Vagina (tissue), 2 donors: ENCODE measurements around the gene ADI1. TPM values are rescaled to one million over a fixed set of nuclear protein-coding genes. Genes with fewer than 3 reads are reported as not detected.

Experiments used
- DNase-seq, 2 donors: peaks; one replicate each; pipeline ENCODE4 v3.0.0-alpha.2; 2017; ENCODE audit errors: extremely low spot score in 2 of 2
- H3K27ac ChIP-seq: fragments of 200-600 bp; sonication (generic); one replicate; pipeline ENCODE4 v1.5.1; 2019
- H3K27me3 ChIP-seq: fragments of 200-600 bp; sonication (generic); one replicate; pipeline ENCODE4 v1.5.1; 2019
- H3K36me3 ChIP-seq, 2 donors: fragments of 200-600 bp; sonication (generic); one replicate each; pipeline ENCODE4 v1.5.1; 2017 to 2019
- H3K4me1 ChIP-seq: fragments of 200-600 bp; sonication (generic); one replicate; pipeline ENCODE4 v1.5.1; 2019
- H3K4me3 ChIP-seq, 2 donors: fragments of 200-600 bp; sonication (generic); 1 replicate in 1 of 2; 2 replicates in 1 of 2; pipeline ENCODE4 v1.5.1; 2016 to 2019
- H3K9me3 ChIP-seq: fragments of 200-600 bp; sonication (generic); one replicate; pipeline ENCODE4 v1.5.1; 2019
- POLR2A ChIP-seq, 2 donors: fragments of 450-650 bp; IDR thresholded peaks; one replicate each; pipeline ENCODE4 v1.6.1; 2017; ENCODE audit warnings: antibody characterized with exemption in 2 of 2, mild to moderate bottlenecking in 2 of 2, moderate library complexity in 2 of 2
- POLR2AphosphoS5 ChIP-seq, 2 donors: sonication (generic); formaldehyde crosslinking; IDR thresholded peaks; one replicate each; pipeline ENCODE4 v1.9.0; 2017; ENCODE audit warnings: antibody characterized with exemption in 2 of 2, mild to moderate bottlenecking in 2 of 2, low read depth in 1 of 2; ENCODE audit not compliant: insufficient read depth in 1 of 2
- intact Hi-C: fragments of 100-400 bp; cut with DNase I; formaldehyde crosslinking; loops from one replicate; pipeline ENCODE4 v1.15.1; 2023
- total RNA-seq: library from RNA; depleted of rRNA; stranded (reverse); fragments of >200 nt; gene quantifications from one replicate; pipeline ENCODE4 v1.2.3, GENCODE V29; 2016
- TF ChIP-seq, protein P1 (sequence below), 3 experiments: fragments of 450-650 bp in 2 of 3; fragments of 200-600 bp in 1 of 3; sonication (generic) in 1 of 3; IDR thresholded peaks; one replicate each; pipeline ENCODE4 v1.5.1; 2017 to 2019; ENCODE audit warnings: antibody characterized with exemption in 3 of 3, mild to moderate bottlenecking in 2 of 3, moderate library complexity in 2 of 3

Gene ADI1
- total RNA-seq, 1 donor from 2014 or later, result 26.3 TPM

DNA sequence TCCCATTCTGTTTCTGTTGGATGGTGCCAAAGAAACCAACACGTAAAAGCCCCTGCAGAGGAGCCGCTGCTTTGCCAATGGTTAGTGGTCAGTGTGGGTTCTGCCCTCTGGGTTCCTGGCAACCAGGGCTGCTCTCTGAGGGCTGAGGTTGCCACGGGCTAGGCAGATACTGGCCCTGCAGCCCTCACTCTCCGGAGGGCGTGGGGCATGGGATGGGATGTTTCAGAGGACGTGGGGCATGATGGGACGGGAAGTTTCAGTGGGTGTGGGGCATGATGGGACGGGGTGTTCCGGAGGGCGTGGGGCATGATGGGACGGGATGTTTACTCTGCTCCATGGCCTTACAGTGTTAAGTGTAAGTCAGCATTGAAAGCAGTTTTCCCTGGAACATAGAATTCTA lies 34.2 kb downstream of the ADI1 start:
- Histone ChIP-seq H3K9me3 (no peaks in the 10 kb centered on the region), H3K36me3 (no peaks in the 10 kb centered on the region), H3K4me3 (no peak overlapping the region), H3K27ac (no peak overlapping the region), H3K4me1 (no peaks in the 10 kb centered on the region), H3K27me3 (no peaks in the 10 kb centered on the region)
- TF ChIP-seq POLR2A (IDR thresholded peaks at IDR 0.05) (no peak), POLR2AphosphoS5 (IDR thresholded peaks at IDR 0.05; ENCODE audit: insufficient read depth in 1 of 2, low read depth in 1 of 2) (no peak)
- TF ChIP-seq, protein P1, sequence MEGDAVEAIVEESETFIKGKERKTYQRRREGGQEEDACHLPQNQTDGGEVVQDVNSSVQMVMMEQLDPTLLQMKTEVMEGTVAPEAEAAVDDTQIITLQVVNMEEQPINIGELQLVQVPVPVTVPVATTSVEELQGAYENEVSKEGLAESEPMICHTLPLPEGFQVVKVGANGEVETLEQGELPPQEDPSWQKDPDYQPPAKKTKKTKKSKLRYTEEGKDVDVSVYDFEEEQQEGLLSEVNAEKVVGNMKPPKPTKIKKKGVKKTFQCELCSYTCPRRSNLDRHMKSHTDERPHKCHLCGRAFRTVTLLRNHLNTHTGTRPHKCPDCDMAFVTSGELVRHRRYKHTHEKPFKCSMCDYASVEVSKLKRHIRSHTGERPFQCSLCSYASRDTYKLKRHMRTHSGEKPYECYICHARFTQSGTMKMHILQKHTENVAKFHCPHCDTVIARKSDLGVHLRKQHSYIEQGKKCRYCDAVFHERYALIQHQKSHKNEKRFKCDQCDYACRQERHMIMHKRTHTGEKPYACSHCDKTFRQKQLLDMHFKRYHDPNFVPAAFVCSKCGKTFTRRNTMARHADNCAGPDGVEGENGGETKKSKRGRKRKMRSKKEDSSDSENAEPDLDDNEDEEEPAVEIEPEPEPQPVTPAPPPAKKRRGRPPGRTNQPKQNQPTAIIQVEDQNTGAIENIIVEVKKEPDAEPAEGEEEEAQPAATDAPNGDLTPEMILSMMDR (IDR thresholded peaks at IDR 0.05), result no peak
- no peak for DNase-seq
- intact Hi-C loops, result no loop called here

DNA sequence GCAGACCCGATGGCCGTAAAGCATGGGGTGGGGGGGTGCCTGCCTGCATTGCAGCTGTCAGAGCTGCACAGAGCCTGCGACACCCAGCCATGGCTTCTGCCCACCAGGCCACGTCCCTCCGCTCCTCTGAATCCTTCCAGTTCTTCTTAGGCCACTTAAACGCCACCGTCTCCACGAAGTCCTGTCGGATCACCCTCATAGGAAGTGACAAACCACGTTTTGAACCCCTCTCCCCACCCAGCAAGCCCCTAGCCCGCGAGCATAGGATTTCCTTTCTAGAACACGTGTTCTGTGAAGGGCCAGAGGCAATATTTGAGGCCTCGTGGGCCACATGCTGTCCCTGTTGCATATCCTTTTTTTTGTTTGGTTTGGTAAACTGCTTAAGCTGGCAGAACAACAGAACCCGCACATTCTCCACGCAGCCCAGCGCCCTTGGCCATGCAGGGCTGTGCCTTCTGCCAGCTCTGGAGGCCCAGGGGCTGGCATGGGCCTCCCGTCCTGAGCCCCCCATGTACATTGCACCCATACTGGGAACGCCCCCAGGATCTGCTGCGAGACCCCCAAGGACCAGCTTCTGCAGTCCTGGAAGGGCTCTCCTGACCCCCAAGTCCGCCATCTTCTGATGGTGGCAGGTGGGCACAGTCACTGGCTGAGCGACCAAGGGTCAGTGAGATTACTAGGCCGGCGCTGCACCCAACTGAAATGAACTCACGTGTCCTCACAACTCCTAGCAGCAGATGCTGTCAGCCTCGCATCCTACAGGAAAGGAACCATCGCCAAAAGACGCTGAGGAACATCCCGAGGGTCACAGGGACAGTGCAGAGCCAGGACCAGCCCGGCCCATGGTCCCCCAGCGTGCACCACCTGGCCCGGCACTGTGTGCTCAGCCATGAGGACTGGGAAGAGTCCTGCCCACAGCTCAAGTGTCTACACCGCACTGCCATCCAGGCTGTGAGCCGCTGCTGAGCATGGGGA lies 35.1 kb downstream of the ADI1 start:
- Histone ChIP-seq H3K4me1 (no peaks in the 10 kb centered on the region), H3K27me3 (no peaks in the 10 kb centered on the region), H3K27ac (no peak overlapping the region), H3K36me3 (peaks cover 0 to 5% of the 10 kb centered on the region in 2 donors), H3K4me3 (no peak overlapping the region), H3K9me3 (no peaks in the 10 kb centered on the region)
- intact Hi-C loops, result no loop called here
- TF ChIP-seq POLR2AphosphoS5 (IDR thresholded peaks at IDR 0.05; ENCODE audit: insufficient read depth in 1 of 2, low read depth in 1 of 2), result no peak
- TF ChIP-seq, protein P1 (IDR thresholded peaks at IDR 0.05), result no peak
- DNase-seq, result no peak

DNA sequence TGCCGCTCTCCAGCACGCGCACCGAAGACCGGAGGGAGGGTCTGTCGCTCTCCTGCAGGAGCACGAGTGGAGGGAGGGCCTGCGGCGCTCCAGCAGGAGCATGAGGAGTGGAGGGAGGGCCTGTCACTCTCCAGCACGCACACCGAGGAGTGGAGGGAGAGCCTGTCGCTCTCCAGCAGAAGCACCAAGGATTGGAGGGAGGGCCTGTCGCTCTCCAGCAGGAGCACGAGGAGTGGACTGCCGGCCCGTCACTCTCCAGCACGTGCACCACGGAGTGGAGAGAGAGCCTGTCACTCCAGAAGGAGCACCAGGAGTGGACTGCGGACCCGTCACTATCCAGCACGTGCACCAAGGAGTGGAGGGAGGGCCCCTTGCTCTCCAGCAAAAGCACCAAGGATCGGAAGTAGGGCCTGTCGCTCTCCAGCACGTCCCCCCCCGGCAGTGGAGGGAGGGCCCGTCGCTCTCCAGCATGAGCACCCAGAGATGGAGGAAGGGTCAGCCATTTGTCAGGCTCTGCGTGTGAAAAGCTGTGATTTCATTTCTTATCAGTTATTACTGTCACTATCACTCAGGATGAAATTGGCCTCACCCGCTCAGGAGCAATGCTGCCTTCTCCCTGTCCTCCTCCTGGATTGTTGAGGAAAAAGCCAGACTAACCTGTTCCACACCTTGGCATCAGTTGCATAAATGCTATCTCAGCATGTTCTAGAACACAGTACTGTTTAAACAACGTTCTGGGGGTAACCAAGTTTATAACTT lies 35.9 kb downstream of the ADI1 start:
- Histone ChIP-seq H3K36me3 (peaks cover 0 to 14% of the 10 kb centered on the region in 2 donors), H3K27ac (no peak overlapping the region), H3K4me3 (no peak overlapping the region), H3K9me3 (no peaks in the 10 kb centered on the region), H3K4me1 (no peaks in the 10 kb centered on the region), H3K27me3 (no peaks in the 10 kb centered on the region)
- no peak for DNase-seq
- TF ChIP-seq, protein P1 (IDR thresholded peaks at IDR 0.05), result no peak
- TF ChIP-seq POLR2AphosphoS5 (IDR thresholded peaks at IDR 0.05; ENCODE audit: insufficient read depth in 1 of 2, low read depth in 1 of 2), result peak in 1 of 2 donors; percentile 62
- intact Hi-C loops, result no loop called here

DNA sequence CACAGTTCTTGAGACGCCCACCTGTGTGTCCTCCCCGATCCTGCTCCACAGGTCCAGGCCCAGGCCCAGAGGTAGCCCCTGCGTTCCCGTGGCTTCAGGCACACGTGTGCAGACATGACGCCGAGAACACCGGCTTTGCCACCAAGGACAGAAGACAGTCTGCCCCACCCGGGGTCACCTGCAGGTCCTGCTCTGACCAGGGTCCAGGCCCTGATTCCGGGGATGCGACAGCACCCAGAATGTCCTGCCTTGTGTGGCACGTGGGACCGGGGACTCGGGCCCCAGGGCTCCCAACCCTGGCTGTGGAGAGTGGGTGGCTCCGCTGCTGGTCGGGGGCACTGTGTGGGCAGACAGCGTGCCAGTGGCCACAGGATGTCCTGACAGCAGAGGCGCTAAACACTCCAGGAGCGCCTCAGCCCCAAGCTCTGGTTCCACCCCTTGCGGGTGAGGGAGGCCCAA lies 36.9 kb downstream of the ADI1 start:
- H3K27ac ChIP-seq, result no peak overlapping the region
- no peaks in the 10 kb centered on the region for H3K9me3 ChIP-seq
- no peaks in the 10 kb centered on the region for H3K4me1 ChIP-seq
- no peak for TF ChIP-seq POLR2AphosphoS5 (IDR thresholded peaks at IDR 0.05; ENCODE audit: insufficient read depth in 1 of 2, low read depth in 1 of 2)
- TF ChIP-seq POLR2A (IDR thresholded peaks at IDR 0.05), result no peak
- TF ChIP-seq, protein P1 (IDR thresholded peaks at IDR 0.05), result no peak
- H3K4me3 ChIP-seq, result no peak overlapping the region
- H3K27me3 ChIP-seq, result no peaks in the 10 kb centered on the region
- no peak for DNase-seq
- intact Hi-C loops, result no loop called here
- H3K36me3 ChIP-seq, result peaks cover 0 to 23% of the 10 kb centered on the region in 2 donors
